ENCODE results near the gene SDF4.

DNA sequence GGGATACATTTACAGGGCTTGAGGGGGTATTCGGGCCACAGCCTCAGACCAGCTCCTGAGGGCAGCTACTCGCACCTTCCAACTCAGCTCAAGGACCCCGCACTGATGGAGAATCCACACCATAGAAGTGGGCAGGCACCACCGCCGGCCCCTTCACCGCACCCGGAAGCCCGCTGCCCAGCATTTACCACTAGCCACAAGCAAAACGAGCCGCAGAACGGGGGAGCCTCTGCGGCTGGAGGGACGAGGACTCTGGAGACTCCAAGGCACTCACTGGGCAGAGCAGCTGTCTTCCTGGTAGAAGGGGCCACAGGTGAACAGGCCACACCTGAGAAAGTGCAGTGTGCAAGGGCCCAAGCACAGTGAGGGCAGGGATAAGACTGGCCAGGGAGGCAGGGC is 36.5 kb upstream of the SDF4 start:
- TF ChIP-seq ZNF266 (tag by site-specific recombination; IDR thresholded peaks at IDR 0.05; ENCODE audit: low read depth) = no peak
- no peak for TF ChIP-seq ZNF830 (tag by site-specific recombination; IDR thresholded peaks at IDR 0.05; ENCODE audit: low read depth)
- TF ChIP-seq, protein P1, sequence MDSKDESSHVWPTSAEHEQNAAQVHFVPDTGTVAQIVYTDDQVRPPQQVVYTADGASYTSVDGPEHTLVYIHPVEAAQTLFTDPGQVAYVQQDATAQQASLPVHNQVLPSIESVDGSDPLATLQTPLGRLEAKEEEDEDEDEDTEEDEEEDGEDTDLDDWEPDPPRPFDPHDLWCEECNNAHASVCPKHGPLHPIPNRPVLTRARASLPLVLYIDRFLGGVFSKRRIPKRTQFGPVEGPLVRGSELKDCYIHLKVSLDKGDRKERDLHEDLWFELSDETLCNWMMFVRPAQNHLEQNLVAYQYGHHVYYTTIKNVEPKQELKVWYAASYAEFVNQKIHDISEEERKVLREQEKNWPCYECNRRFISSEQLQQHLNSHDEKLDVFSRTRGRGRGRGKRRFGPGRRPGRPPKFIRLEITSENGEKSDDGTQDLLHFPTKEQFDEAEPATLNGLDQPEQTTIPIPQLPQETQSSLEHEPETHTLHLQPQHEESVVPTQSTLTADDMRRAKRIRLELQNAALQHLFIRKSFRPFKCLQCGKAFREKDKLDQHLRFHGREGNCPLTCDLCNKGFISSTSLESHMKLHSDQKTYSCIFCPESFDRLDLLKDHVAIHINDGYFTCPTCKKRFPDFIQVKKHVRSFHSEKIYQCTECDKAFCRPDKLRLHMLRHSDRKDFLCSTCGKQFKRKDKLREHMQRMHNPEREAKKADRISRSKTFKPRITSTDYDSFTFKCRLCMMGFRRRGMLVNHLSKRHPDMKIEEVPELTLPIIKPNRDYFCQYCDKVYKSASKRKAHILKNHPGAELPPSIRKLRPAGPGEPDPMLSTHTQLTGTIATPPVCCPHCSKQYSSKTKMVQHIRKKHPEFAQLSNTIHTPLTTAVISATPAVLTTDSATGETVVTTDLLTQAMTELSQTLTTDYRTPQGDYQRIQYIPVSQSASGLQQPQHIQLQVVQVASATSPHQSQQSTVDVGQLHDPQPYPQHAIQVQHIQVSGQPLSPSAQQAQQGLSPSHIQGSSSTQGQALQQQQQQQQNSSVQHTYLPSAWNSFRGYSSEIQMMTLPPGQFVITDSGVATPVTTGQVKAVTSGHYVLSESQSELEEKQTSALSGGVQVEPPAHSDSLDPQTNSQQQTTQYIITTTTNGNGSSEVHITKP (tag by site-specific recombination; IDR thresholded peaks at IDR 0.05) = no peak
- TF ChIP-seq, protein P2, sequence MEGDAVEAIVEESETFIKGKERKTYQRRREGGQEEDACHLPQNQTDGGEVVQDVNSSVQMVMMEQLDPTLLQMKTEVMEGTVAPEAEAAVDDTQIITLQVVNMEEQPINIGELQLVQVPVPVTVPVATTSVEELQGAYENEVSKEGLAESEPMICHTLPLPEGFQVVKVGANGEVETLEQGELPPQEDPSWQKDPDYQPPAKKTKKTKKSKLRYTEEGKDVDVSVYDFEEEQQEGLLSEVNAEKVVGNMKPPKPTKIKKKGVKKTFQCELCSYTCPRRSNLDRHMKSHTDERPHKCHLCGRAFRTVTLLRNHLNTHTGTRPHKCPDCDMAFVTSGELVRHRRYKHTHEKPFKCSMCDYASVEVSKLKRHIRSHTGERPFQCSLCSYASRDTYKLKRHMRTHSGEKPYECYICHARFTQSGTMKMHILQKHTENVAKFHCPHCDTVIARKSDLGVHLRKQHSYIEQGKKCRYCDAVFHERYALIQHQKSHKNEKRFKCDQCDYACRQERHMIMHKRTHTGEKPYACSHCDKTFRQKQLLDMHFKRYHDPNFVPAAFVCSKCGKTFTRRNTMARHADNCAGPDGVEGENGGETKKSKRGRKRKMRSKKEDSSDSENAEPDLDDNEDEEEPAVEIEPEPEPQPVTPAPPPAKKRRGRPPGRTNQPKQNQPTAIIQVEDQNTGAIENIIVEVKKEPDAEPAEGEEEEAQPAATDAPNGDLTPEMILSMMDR (tag by site-specific recombination; IDR thresholded peaks at IDR 0.05) = no peak
- TF ChIP-seq ZNF473 (tag by site-specific recombination; IDR thresholded peaks at IDR 0.05) = no peak
- TF ChIP-seq ZNF501 (tag by site-specific recombination; IDR thresholded peaks at IDR 0.05) = no peak
- no peak for TF ChIP-seq ZNF423 (tag by site-specific recombination; IDR thresholded peaks at IDR 0.05)
- TF ChIP-seq, protein P3, sequence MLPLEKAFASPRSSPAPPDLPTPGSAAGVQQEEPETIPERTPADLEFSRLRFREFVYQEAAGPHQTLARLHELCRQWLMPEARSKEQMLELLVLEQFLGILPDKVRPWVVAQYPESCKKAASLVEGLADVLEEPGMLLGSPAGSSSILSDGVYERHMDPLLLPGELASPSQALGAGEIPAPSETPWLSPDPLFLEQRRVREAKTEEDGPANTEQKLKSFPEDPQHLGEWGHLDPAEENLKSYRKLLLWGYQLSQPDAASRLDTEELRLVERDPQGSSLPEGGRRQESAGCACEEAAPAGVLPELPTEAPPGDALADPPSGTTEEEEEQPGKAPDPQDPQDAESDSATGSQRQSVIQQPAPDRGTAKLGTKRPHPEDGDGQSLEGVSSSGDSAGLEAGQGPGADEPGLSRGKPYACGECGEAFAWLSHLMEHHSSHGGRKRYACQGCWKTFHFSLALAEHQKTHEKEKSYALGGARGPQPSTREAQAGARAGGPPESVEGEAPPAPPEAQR (tag by site-specific recombination; IDR thresholded peaks at IDR 0.05) = no peak
- no peak for TF ChIP-seq ZNF621 (tag by site-specific recombination; IDR thresholded peaks at IDR 0.05)
